Effector memory CD4-positive, alpha-beta T cell (primary cell): Measurements from ENCODE around the gene MRPL38.
A peak's percentile ranks its signal among the peaks of the same experiment; 100 is the strongest.
"Not testable (repeated sequence)": the region's sequence is repeated elsewhere in the genome, so short reads cannot be mapped to it uniquely, and the experiment has no call there.

Experiments
- DNase-seq, 3 donors: peaks; one replicate each; pipeline ENCODE4 v3.0.0-alpha.2; 2020
- H3K27ac ChIP-seq: 2 replicates; pipeline ENCODE4 v1.7.0; 2013; ENCODE audit warnings: mild to moderate bottlenecking, low read length, moderate library complexity; ENCODE audit not compliant: insufficient read depth, poor library complexity, severe bottlenecking
- H3K27me3 ChIP-seq: replicated peaks from 2 replicates; pipeline ENCODE4 v1.7.0; 2013; ENCODE audit warnings: mild to moderate bottlenecking, low read length; ENCODE audit not compliant: insufficient read depth, control insufficient read depth, poor library complexity, severe bottlenecking
- H3K36me3 ChIP-seq: 2 replicates; pipeline ENCODE4 v1.7.0; 2013; ENCODE audit warnings: mild to moderate bottlenecking, low read length, moderate library complexity; ENCODE audit not compliant: control insufficient read depth, insufficient read depth
- H3K4me1 ChIP-seq: 2 replicates; pipeline ENCODE4 v1.7.0; 2013; ENCODE audit warnings: low read length, mild to moderate bottlenecking; ENCODE audit not compliant: control insufficient read depth, insufficient read depth, poor library complexity, severe bottlenecking
- H3K4me3 ChIP-seq: 2 replicates; pipeline ENCODE4 v1.7.0; 2013; ENCODE audit warnings: low read length, low read depth, mild to moderate bottlenecking; ENCODE audit not compliant: insufficient read depth, poor library complexity, severe bottlenecking
- H3K9me3 ChIP-seq: 2 replicates; pipeline ENCODE4 v1.7.0; 2013; ENCODE audit warnings: mild to moderate bottlenecking, low read length, moderate library complexity; ENCODE audit not compliant: control insufficient read depth

Gene MRPL38

GRCh38 chr17:75854881-75855309, 49.8 kb downstream of the MRPL38 start:
- Histone ChIP-seq H3K4me3 (peak overlapping the region; percentile 65), H3K27ac (peak overlapping the region; percentile 81), H3K36me3 (peaks cover 19% of the 10 kb centered on the region), H3K9me3 (no peaks in the 10 kb centered on the region), H3K4me1 (peaks cover 27% of the 10 kb centered on the region), H3K27me3 (no peaks in the 10 kb centered on the region)
- DNase-seq = no peak

- peaks cover 26% of the 10 kb centered on the region for H3K36me3 ChIP-seq
- no peaks in the 10 kb centered on the region for H3K27me3 ChIP-seq
- peak overlapping the region; percentile 81 for H3K27ac ChIP-seq
- H3K4me3 ChIP-seq = peak overlapping the region; percentile 65
- peaks cover 26% of the 10 kb centered on the region for H3K4me1 ChIP-seq
- DNase-seq = no peak
- no peaks in the 10 kb centered on the region for H3K9me3 ChIP-seq
These were observed 50.5 kb downstream of the MRPL38 start for GRCh38 chr17:75854101-75854748.

GRCh38 chr17:75853433-75853832, 51.3 kb downstream of the MRPL38 start:
- H3K9me3 ChIP-seq = no peaks in the 10 kb centered on the region
- DNase-seq = no peak
- H3K4me1 ChIP-seq = peaks cover 27% of the 10 kb centered on the region
- peaks cover 33% of the 10 kb centered on the region for H3K36me3 ChIP-seq
- no peaks in the 10 kb centered on the region for H3K27me3 ChIP-seq
- H3K4me3 ChIP-seq = no peak overlapping the region
- H3K27ac ChIP-seq = no peak overlapping the region

- H3K27me3 ChIP-seq, H3K9me3 ChIP-seq, H3K4me3 ChIP-seq, DNase-seq, H3K27ac ChIP-seq: not testable (repeated sequence)
- Histone ChIP-seq H3K4me1 (peaks cover 24% of the 10 kb centered on the region), H3K36me3 (peaks cover 51% of the 10 kb centered on the region)
These were observed 53.0 kb downstream of the MRPL38 start for GRCh38 chr17:75851693-75851991.

GRCh38 chr17:75850928-75851692, 53.6 kb downstream of the MRPL38 start:
- DNase-seq = no peak
- H3K36me3 ChIP-seq = peaks cover 56% of the 10 kb centered on the region
- H3K27me3 ChIP-seq = no peaks in the 10 kb centered on the region
- H3K27ac ChIP-seq = no peak overlapping the region
- H3K4me1 ChIP-seq = peaks cover 18% of the 10 kb centered on the region
- no peak overlapping the region for H3K4me3 ChIP-seq
- H3K9me3 ChIP-seq = no peaks in the 10 kb centered on the region

GRCh38 chr17:75849724-75850123, 55.0 kb downstream of the MRPL38 start:
- H3K4me1 ChIP-seq = peaks cover 24% of the 10 kb centered on the region
- H3K27me3 ChIP-seq = no peaks in the 10 kb centered on the region

GRCh38 chr17:75849279-75849646, 55.4 kb downstream of the MRPL38 start:
- H3K27me3 ChIP-seq = no peaks in the 10 kb centered on the region
- H3K36me3 ChIP-seq = peaks cover 61% of the 10 kb centered on the region
- no peak overlapping the region for H3K27ac ChIP-seq
- no peak for DNase-seq
- no peak overlapping the region for H3K4me3 ChIP-seq
- peaks cover 24% of the 10 kb centered on the region for H3K4me1 ChIP-seq
- H3K9me3 ChIP-seq = no peaks in the 10 kb centered on the region

More at GRCh38 chr17:75849724-75850123, 55.0 kb downstream of the MRPL38 start:
- Histone ChIP-seq H3K9me3 (no peaks in the 10 kb centered on the region), H3K27ac (no peak overlapping the region), H3K4me3 (no peak overlapping the region), H3K36me3 (peaks cover 61% of the 10 kb centered on the region)
- DNase-seq = no peak
